Measurements from ENCODE around the gene RWDD2A.
A peak's percentile ranks its signal among the peaks of the same experiment; 100 is the strongest.

The RWDD2A gene

DNA sequence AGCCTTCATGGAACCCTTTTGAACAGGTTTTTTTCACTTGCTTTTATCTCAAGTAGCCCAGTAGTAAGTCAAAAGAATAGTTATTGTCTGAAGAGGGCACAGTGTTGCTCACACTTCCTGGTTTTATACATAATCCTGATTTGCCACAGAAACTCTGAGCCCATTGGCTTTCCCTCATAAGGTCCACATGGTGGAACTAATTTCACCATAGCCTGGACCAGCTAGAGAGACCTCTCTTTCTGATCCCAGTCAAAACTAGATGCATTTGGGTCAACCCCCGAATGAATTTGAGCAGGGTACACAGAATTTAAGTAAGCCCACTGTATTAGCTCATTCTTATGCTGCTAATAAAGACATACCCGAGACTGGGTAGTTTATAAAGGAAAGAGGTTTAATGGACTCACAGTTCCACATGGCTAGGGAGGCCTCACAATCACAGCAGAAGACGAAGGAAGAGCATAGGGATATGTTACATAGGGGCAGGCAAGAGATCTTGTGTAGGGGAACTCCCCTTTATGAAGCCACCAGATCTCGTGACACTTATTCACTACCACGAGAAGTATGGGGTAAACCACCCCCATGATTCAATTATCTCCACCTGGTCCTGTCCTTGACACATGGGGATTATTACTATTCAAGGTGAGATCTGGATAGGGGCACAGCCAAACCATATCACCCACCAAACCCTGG lies 6.2 kb downstream of the RWDD2A start:
- no peak for DNase-seq (ENCODE audit: low spot score)

DNA sequence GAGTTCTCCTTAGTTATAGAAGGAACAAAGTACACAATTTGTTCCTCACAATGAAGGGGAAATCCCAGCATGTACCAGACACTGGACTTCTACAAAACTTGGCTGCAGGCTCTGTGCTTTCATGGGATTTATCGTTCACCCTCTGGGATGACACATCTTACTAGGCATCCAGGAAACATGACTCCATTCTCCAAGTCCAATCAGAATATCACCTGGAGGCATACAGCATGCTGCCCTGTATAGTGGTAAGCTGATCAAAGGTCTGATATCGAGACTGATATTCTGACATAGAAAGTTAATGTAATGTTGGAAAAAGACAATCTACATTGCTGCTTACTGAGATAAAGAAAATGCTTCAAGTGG lies 6.7 kb downstream of the RWDD2A start:
- no peak for DNase-seq (ENCODE audit: low spot score)

DNA sequence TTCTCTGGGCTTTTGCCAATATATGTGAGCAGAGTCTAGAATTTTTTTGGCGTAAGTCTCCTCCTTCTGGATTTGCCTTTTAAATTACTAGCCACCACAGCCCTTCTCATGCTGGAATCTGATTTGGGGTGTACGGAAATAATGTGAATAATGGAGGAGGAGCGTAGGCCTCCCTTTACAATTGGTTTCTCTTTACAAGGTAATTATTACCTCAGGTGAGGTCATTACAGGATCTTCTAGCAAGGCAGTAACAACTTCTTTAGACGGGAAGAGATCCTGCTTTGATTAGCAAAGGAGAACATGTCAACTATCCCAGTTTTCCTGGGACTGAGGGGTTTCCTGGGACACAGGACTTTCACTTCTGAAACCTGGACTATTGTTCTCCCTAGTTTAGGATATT lies 8.9 kb downstream of the RWDD2A start:
- DNase-seq (ENCODE audit: low spot score): no peak

DNA sequence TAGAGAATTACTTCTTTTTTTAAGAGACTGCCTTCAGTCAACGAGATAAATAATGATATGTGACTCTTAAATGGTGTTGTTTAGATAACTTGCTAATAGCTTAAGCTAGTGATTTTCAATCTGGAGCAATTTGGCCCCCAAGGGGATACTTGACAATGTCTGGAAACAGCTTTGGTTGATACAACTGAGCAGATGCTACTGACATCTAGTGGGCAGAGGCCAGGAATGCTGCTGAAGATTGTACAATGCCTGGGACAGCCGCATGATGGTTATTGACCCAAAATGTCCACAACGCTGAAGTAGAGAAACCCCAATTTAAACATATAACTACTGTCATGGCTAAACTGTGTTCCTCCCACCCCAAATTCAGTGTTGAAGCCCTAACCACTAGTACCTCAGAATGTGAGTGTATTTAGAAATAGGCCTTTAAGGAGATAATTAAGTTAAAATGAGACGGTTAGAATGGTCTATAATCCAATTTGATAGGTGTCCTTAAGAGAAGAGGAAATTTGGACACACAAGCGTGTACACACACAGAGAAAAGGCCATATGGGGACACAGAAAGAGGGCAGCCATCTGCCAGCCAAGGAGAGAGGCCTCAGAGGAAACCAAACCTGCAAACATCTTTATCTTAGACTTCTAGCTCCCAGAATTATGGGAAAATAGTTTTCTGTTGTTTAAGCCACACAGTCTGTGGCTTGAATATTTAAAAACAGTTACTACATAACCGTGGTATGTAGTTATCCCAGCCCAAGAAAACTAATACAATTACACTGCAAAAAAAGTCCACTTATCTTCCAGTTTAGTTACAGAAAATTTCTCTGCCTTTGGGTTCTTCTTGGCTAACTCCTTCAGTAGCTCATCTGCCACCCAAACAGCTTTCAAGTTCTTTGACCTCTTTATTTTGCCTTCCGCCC lies 22.2 kb downstream of the RWDD2A start:
- peak; percentile 41 for DNase-seq (ENCODE audit: low spot score)

GRCh38 chr6:83216806-83217205 lies 23.6 kb downstream of the RWDD2A start:
- DNase-seq (ENCODE audit: low spot score): no peak

GRCh38 chr6:83218646-83219045 lies 25.5 kb downstream of the RWDD2A start:
- DNase-seq (ENCODE audit: low spot score): no peak

DNA sequence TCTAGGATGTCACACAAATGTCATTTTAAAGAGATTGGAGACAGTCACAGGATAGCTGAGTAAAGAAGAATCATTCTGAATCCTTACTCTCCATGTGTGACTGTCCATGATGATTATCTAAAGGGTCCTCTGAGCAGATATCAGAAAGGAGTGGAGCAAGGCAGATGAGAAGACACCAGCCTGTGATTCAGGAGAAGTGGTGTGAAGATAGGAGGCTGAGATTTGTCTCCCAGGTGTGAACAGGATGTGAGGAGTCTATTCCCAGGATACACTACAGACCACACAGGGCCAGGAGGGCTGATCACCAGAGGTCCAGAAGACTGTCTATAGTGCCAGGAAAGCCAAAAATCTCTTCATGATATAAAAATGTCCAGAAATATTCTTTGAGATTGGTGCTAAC lies 27.0 kb downstream of the RWDD2A start:
- no peak for DNase-seq (ENCODE audit: low spot score)

GRCh38 chr6:83221276-83221675 lies 28.1 kb downstream of the RWDD2A start:
- no peak for DNase-seq (ENCODE audit: low spot score)

DNA sequence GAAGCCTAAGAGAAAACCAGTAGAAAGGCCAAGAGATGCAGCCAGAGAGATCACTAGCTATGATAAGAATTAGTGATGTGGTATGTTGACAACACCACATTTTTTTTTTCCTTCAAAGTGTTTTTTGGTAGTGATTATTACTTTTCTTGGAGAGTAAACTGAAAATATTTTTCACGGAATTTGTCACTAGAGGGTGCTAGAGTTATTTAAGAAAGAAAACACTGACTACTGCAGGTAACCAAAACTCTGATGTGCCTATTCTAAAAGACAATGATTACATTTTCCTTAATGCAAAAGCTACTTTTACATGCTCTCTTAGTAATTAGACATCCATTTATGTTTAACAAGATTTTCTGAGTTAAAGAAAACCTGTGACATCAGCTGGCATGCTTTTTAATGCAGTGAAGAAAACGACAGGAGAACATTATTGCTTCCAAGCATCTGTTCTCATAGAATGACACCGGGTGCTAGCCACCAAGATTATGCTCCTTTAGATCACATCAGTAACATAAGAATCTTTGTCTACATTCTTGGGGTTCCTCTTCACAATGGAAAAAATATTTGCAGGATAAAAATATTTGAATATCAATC lies 28.8 kb downstream of the RWDD2A start:
- peak; percentile 23 for DNase-seq (ENCODE audit: low spot score)

DNA sequence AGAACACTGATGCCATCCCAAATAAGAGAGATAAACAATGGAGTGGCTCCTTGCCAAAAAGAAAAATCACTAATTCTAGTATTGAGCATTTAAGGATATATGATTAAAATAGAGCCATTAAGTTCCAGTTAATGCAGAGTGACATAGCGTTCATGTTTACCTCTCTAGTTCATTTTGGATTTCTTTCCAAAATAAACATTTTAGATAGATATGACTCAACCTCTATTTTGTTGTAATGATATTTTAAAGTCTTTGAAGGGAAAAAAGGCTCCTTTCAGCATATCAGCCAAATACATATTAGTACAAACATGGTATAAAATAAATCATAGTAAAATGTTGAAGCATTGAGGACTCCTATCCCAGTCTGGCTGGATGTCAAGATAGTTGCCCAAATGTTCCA lies 33.4 kb downstream of the RWDD2A start:
- no peak for DNase-seq (ENCODE audit: low spot score)

GRCh38 chr6:83231146-83231545 lies 38.0 kb downstream of the RWDD2A start:
- no peak for DNase-seq (ENCODE audit: low spot score)

DNA sequence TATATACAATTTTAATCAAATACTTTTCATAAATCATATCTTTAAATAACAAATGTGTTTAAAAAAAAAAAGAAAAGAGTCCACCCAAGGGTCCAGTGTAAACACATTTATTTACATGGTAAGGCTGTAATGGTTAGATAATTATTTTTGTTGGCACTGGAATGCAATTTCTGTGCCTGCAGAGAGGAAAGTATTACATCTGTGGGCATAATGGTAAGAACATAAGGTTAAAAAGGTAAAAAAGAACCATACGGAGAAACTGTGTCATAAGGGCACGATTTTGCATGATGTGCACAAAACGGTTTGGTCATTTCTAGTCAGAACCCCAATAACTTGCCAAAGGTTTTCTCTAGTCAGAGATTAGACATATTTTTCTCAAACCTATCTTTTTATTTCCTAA lies 54.3 kb downstream of the RWDD2A start:
- DNase-seq (ENCODE audit: low spot score): no peak
